Measurements from ENCODE around the gene CTBP1.
A peak's percentile ranks its signal among the peaks of the same experiment; 100 is the strongest.

CTBP1 gene

DNA sequence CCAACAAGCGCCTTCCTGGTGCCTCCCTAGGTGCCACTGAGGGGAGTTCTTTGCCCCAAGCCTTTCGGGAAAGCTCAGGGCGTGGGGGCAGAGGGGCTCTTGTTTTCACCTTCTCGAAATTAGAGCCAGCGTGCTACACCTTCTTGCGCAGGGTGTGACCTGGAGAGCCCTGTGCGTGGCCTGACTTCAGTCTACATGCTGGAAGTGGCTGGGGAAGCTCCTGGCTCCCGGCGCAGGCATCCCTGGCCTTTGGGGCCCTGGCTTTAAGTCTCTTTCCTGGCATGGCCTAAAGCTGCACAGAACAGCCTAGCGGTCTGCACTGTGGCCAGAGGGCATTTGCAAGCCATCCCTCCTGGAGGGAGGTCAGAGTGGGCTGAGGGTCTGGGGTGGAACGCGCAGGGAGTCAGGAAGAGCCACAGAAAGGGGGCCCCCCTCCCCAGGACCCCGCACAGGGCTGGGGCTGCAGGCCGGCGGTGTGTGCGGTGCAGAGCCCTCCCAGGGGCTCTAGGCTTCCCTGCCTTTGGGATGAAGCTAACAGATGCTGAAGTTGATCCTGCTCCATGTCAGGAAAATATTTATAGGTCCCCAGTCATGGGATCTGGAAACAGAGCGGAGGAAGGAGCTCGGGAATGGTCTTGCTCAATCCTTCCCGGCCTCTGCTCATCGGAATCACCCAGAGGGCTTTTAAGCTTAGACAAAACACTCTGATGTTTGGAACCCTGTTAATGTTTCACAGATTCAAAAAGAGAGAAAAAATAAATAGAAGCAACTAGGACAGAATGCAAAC lies 75.8 kb downstream of the CTBP1 start:
- TF ChIP-seq, protein P1, sequence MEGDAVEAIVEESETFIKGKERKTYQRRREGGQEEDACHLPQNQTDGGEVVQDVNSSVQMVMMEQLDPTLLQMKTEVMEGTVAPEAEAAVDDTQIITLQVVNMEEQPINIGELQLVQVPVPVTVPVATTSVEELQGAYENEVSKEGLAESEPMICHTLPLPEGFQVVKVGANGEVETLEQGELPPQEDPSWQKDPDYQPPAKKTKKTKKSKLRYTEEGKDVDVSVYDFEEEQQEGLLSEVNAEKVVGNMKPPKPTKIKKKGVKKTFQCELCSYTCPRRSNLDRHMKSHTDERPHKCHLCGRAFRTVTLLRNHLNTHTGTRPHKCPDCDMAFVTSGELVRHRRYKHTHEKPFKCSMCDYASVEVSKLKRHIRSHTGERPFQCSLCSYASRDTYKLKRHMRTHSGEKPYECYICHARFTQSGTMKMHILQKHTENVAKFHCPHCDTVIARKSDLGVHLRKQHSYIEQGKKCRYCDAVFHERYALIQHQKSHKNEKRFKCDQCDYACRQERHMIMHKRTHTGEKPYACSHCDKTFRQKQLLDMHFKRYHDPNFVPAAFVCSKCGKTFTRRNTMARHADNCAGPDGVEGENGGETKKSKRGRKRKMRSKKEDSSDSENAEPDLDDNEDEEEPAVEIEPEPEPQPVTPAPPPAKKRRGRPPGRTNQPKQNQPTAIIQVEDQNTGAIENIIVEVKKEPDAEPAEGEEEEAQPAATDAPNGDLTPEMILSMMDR (IDR thresholded peaks at IDR 0.05), result no peak
- no peaks in the 10 kb centered on the region for H3K9me3 Mint-ChIP-seq
- DNase-seq, result no peak
- H3K4me1 Mint-ChIP-seq, result peaks cover 18% of the 10 kb centered on the region
- no peaks in the 10 kb centered on the region for H3K36me3 Mint-ChIP-seq (ENCODE audit: low read depth)
- peak overlapping the region; percentile 30 for H3K4me3 Mint-ChIP-seq
- peaks cover 76% of the 10 kb centered on the region for H3K27me3 Mint-ChIP-seq (ENCODE audit: low read depth, poor library complexity)
- peak overlapping the region; percentile 51 for H3K27ac Mint-ChIP-seq

DNA sequence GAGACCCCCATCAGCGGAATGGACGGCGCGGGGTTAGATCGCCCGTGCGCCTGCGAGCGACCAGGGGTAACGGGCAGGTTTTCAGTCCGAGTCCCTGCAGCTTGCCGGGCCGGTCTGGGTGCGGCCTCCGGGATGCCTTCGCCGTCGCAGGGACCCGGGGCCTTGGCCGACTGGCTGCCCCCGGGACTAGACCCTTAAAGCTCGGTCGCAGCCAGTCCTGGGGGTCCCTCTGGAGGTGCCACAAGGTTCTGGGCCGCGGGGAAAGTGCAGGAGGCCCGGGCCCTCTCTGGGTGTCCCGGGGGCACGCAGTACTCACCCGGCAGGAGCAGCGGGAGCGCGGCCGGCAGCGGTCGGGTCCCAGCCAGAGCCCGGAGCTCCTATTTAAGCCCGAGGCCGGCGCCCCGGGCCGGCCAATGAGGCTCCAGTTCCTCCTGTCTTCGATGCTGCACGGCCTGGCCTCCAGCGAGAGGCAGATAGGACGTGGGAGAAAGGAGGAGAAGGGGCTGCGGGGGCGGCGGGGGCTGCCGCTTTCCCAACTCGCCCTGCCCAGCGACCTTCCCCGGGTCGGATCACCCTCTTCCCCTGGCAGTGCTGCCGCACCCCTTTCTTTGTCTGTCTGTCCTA lies 76.6 kb downstream of the CTBP1 start, which contains the start of gene SPON2:
Gene SPON2 (minus strand): TSS at position 356 of the 624 bp plus-strand sequence.
- Mint-ChIP-seq H3K4me1 (peaks cover 18% of the 10 kb centered on the region), H3K4me3 (peak within 1 kb of the TSS; percentile 58), H3K36me3 (ENCODE audit: low read depth) (no peaks in the 10 kb centered on the region), H3K9me3 (no peaks in the 10 kb centered on the region), H3K27me3 (ENCODE audit: low read depth, poor library complexity) (peaks cover 84% of the 10 kb centered on the region), H3K27ac (peak within 1 kb of the TSS; percentile 51)
- peak; percentile 45 for DNase-seq
- TF ChIP-seq, protein P1 (IDR thresholded peaks at IDR 0.05), result no peak

DNA sequence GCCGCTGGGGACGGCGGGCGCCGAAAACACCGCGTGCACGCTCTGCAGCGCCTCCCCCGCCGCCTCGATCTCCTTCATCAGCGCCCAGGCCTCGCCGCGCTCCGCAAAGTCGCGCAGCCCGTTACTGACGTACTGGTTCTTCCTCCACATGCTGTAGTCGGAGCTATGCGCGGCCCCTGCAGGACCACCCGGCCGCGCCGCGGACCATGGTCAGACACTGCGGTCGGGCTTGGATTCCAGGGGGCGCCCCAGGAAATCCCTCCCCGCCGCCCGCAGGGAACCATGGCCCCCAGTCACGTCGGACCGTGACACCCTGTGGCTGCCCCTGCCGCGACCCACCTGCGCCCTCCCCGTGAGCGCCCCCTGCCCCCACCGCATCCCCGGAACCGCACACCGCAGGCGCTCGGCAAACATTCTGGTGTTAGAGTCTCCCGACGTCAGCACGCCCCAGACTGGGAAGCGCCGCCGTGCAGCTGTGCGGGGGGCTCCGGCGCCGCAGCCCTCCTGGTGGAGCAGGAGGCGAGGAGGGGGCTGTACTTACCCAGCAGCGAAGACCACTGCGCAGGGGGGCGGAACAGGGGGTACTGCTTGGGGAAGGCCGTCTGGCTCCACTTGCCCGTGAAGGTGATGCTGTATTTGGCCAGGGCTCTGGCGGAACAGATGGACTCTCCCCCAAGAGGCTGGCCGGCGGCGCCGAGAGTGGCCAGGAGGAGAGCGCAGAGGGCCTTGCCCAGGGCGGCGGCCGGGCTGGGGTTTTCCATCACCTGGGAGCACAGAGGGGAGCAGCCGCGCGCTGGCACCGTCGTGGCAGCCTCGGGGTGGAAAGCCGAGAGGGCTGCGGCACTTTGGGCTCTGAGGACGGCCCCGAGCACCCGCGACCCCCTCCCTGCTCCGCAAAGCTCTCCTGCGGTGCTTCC lies 77.4 kb downstream of the CTBP1 start:
- Mint-ChIP-seq H3K4me1 (peaks cover 22% of the 10 kb centered on the region), H3K4me3 (peak overlapping the region; percentile 58), H3K27ac (no peak overlapping the region), H3K27me3 (ENCODE audit: low read depth, poor library complexity) (peaks cover 91% of the 10 kb centered on the region), H3K36me3 (ENCODE audit: low read depth) (no peaks in the 10 kb centered on the region), H3K9me3 (no peaks in the 10 kb centered on the region)
- TF ChIP-seq, protein P1 (IDR thresholded peaks at IDR 0.05), result no peak
- DNase-seq, result peak; percentile 64

DNA sequence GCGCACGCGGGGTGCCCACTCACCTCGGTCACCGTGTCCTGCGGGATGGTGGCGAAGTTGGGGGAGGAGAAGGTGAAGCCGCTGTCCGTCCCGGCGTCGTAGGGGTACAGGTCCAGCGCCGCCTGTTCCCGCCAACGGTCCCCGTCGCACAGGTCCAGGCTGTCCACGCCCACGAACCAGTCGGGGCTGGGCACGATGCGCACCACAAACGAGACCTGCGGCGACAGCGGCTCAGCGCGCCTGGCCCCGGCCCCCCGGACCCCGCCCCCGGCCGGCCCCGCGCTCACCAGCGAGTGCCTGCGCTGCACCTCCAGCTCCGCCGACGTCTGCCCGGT lies 78.0 kb downstream of the CTBP1 start:
- H3K4me1 Mint-ChIP-seq, result peaks cover 18% of the 10 kb centered on the region

DNA sequence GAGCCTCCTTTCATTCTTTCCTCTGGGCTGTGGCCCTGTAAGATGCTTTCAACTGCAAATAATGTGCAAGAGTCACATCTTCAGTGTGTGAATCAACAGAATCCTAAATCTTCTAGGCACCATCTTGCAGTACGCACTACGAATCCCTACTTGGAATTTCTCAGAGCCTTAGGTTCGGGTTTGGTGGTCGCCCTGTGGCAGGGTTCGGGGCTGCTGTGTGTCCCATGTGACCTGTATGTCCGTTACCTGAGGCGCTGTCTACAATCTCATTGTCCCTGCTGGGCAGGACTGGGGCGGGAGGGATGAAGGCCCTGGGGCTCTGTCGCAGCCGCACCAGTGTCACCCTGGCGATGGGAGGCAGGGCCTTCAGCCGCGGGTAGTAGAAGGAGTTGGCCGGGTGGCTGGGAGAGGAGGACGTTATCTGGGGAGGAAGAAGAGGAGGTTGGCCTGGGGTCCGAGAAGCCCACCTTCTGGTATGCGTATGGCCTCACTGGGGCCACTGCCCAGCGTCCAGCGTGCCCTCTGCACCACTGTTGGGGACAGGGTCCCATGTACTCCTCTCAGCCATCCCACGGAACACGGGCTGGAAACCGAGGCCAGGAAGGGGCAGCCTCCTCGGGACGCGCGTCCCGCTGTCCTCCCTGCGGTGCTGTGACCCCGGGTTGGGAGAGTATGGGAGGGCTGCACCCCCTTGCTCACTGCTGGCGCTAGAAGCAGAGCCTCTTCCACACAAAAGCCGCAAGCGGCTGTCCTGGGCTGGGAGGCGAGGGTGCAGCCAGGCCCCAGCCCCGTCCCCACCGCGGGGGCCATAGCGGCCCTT lies 78.6 kb downstream of the CTBP1 start:
- Mint-ChIP-seq H3K4me1 (peaks cover 18% of the 10 kb centered on the region), H3K9me3 (no peaks in the 10 kb centered on the region), H3K27ac (no peak overlapping the region), H3K27me3 (ENCODE audit: low read depth, poor library complexity) (peaks cover 89% of the 10 kb centered on the region), H3K36me3 (ENCODE audit: low read depth) (no peaks in the 10 kb centered on the region), H3K4me3 (peak overlapping the region; percentile 30)
- TF ChIP-seq, protein P1 (IDR thresholded peaks at IDR 0.05), result no peak
- DNase-seq, result no peak

More for the DNA sequence above, 78.0 kb downstream of the CTBP1 start:
- Mint-ChIP-seq H3K4me3 (no peak overlapping the region), H3K27me3 (ENCODE audit: low read depth, poor library complexity) (peaks cover 87% of the 10 kb centered on the region), H3K27ac (no peak overlapping the region), H3K36me3 (ENCODE audit: low read depth) (no peaks in the 10 kb centered on the region), H3K9me3 (no peaks in the 10 kb centered on the region)
- DNase-seq, result no peak
- TF ChIP-seq, protein P1 (IDR thresholded peaks at IDR 0.05), result no peak
